PC-3 (cell line): ENCODE results near the gene EDN2. TPM values are rescaled to one million over a fixed set of nuclear protein-coding genes. Genes with fewer than 3 reads are reported as not detected.

ENCODE experiments used
- ATAC-seq: fragments of 200-7000 bp; cut with Tn5 transposase; 2 replicates; pipeline ENCODE4 v1.9.1; 2020; ENCODE audit warnings: mild to moderate bottlenecking, moderate library complexity
- BruUV-seq: library from RNA; stranded (reverse); fragments of 400-500 nt; replicated peaks from 2 replicates; lab custom pipeline; 2021; lab: Mats Ljungman, UMichigan
- CTCF ChIA-PET: fragments of 300-600 bp; sonication (Branson Sonifier 250); formaldehyde crosslinking; loops from one replicate; lab custom pipeline; 2022; ENCODE audit warnings: antibody characterized with exemption; lab: Charles Lee
- POLR2A ChIA-PET: fragments of 300-600 bp; sonication (Branson Sonifier 250); formaldehyde crosslinking; loops from one replicate; lab custom pipeline; 2022; ENCODE audit warnings: antibody characterized with exemption; ENCODE audit not compliant: unreplicated experiment; lab: Charles Lee
- DNase-seq: peaks from one replicate; pipeline ENCODE4 v3.0.0-alpha.2; 2015
- H2AFZ ChIP-seq: fragments of 300-600 bp; sonication (generic); 2 replicates; pipeline ENCODE4 v1.6.0; 2016; ENCODE audit warnings: antibody characterized with exemption, low read length
- H3F3A ChIP-seq: fragments of 300-600 bp; sonication (generic); one replicate; pipeline ENCODE4 v1.6.0; 2017; ENCODE audit warnings: antibody characterized with exemption, low read length, control low read depth, mild to moderate bottlenecking; ENCODE audit not compliant: unreplicated experiment
- H3K27ac ChIP-seq: fragments of 300-600 bp; sonication (generic); 2 replicates; pipeline ENCODE4 v1.5.1; 2016; ENCODE audit warnings: mild to moderate bottlenecking, low read length
- H3K27me3 ChIP-seq: fragments of 300-600 bp; sonication (generic); 2 replicates; pipeline ENCODE4 v1.6.1; 2016; ENCODE audit warnings: low read length, mixed read lengths
- H3K36me3 ChIP-seq: fragments of 300-600 bp; sonication (generic); 2 replicates; pipeline ENCODE4 v1.6.1; 2016; ENCODE audit warnings: low read depth, mixed run types, low read length, mixed read lengths
- H3K4me1 ChIP-seq: fragments of 300-600 bp; sonication (generic); 2 replicates; pipeline ENCODE4 v1.5.1; 2016; ENCODE audit warnings: low read length; ENCODE audit not compliant: insufficient read depth
- H3K4me2 ChIP-seq: fragments of 300-600 bp; sonication (generic); 2 replicates; pipeline ENCODE4 v1.6.0; 2016; ENCODE audit warnings: low read length
- H3K4me3 ChIP-seq: fragments of 300-600 bp; sonication (generic); 2 replicates; pipeline ENCODE4 v1.5.1; 2016; ENCODE audit warnings: mild to moderate bottlenecking, low read length, mixed read lengths
- H3K79me2 ChIP-seq: fragments of 300-600 bp; sonication (generic); 2 replicates; pipeline ENCODE4 v1.6.1; 2017; ENCODE audit warnings: low read length, mixed read lengths
- H3K9ac ChIP-seq: fragments of 300-600 bp; sonication (generic); 2 replicates; pipeline ENCODE4 v1.6.0; 2016; ENCODE audit warnings: mild to moderate bottlenecking, low read length
- H3K9me2 ChIP-seq: fragments of 300-600 bp; sonication (generic); replicated peaks from 2 replicates; pipeline ENCODE4 v1.6.1; 2016; ENCODE audit warnings: mixed run types, low read length, mixed read lengths
- H3K9me3 ChIP-seq: fragments of 300-600 bp; sonication (generic); 2 replicates; pipeline ENCODE4 v1.6.1; 2016; ENCODE audit warnings: low read length, mixed read lengths
- H4K20me1 ChIP-seq: fragments of 300-600 bp; sonication (generic); 2 replicates; pipeline ENCODE4 v1.6.1; 2016; ENCODE audit warnings: low read length, mixed read lengths
- EZH2 ChIP-seq: fragments of 300-600 bp; sonication (generic); IDR thresholded peaks from one replicate; pipeline ENCODE4 v1.6.1; 2017; ENCODE audit warnings: antibody characterized with exemption, mild to moderate bottlenecking, low read length; ENCODE audit not compliant: unreplicated experiment
- EZH2phosphoT487 ChIP-seq: fragments of 300-600 bp; sonication (generic); IDR thresholded peaks from 2 replicates; pipeline ENCODE4 v1.6.1; 2018; ENCODE audit warnings: mild to moderate bottlenecking, antibody characterized with exemption, low read length, borderline replicate concordance
- intact Hi-C: fragments of 100-400 bp; cut with micrococcal nuclease; formaldehyde crosslinking; loops from 2 replicates; pipeline ENCODE4 v1.9.0; 2023
- total RNA-seq: library from RNA; depleted of rRNA; stranded (reverse); fragments of >200 nt; gene quantifications from 2 replicates; pipeline ENCODE4 v1.2.3, GENCODE V29; 2014
- TF ChIP-seq, protein P1 (sequence below): fragments of 300-600 bp; sonication (generic); conservative IDR thresholded peaks from 2 replicates; pipeline ENCODE4 v1.5.1; 2017; ENCODE audit warnings: antibody characterized with exemption, low read depth, mild to moderate bottlenecking, low read length

The EDN2 gene
- total RNA-seq, 1 experiment from 2014 or later, result 0.36 TPM

DNA sequence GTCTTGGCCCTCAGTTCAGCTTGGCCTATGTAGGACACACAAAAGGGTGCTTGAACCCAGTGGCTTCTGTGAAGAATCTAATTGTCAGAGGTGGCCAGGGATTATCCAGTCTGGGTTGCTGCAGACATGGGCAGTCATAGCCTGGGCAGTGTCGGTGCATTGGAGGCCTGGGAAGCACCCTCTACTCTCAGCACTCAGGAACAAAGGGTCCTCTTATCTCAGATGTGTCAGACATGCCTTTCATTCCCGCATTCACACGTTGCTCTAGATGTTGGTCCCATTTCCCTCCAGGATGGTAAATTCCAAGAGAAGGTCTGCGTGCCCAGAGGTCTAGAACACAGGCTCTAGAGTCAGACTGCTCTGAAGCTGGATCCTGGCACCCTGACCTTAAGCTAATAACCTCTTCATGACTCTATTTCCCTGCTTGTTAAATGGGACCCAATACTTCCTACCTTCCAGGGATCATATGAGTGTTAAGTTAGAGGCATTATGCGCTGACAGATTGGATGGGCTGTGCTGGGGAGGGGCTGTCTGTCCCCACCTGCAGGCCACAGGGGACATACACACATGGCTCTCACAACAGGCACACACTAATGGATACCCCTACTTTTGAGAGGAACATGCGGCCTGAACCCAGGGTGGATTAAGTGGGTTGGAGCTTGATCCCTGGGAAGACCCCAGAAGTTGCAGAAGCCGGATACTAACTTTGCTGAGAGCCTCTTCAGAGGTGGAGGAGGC is 16.5 kb upstream of the EDN2 start:
- Histone ChIP-seq H3K9me3 (no peaks in the 10 kb centered on the region), H3K79me2 (no peaks in the 10 kb centered on the region), H3F3A (no peaks in the 10 kb centered on the region), H2AFZ (peak overlapping the region; percentile 22; the same call in 1 of the 2 replicates), H3K27ac (peak overlapping the region; percentile 73), H3K9me2 (no peaks in the 10 kb centered on the region), H3K4me2 (peak overlapping the region; percentile 35), H3K4me3 (no peak overlapping the region), H3K4me1 (peaks cover 55% of the 10 kb centered on the region), H4K20me1 (no peaks in the 10 kb centered on the region), H3K9ac (peak overlapping the region; percentile 21; the same call in 1 of the 2 replicates), H3K36me3 (no peaks in the 10 kb centered on the region), H3K27me3 (no peaks in the 10 kb centered on the region)
- TF ChIP-seq, protein P1, sequence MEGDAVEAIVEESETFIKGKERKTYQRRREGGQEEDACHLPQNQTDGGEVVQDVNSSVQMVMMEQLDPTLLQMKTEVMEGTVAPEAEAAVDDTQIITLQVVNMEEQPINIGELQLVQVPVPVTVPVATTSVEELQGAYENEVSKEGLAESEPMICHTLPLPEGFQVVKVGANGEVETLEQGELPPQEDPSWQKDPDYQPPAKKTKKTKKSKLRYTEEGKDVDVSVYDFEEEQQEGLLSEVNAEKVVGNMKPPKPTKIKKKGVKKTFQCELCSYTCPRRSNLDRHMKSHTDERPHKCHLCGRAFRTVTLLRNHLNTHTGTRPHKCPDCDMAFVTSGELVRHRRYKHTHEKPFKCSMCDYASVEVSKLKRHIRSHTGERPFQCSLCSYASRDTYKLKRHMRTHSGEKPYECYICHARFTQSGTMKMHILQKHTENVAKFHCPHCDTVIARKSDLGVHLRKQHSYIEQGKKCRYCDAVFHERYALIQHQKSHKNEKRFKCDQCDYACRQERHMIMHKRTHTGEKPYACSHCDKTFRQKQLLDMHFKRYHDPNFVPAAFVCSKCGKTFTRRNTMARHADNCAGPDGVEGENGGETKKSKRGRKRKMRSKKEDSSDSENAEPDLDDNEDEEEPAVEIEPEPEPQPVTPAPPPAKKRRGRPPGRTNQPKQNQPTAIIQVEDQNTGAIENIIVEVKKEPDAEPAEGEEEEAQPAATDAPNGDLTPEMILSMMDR, result peak; percentile 15; the same call in 1 of the 2 replicates
- TF ChIP-seq EZH2 (no peak), EZH2phosphoT487 (no peak)
- CTCF ChIA-PET, result no interaction called here
- BruUV-seq, result no TSS peak
- intact Hi-C loops, result loop anchor here (2.0 kb wide), 1 partner anchor 14 kb away; no protein-coding TSS in a partner anchor
- DNase-seq (no peak), ATAC-seq (no peak)
- POLR2A ChIA-PET, result no interaction called here

DNA sequence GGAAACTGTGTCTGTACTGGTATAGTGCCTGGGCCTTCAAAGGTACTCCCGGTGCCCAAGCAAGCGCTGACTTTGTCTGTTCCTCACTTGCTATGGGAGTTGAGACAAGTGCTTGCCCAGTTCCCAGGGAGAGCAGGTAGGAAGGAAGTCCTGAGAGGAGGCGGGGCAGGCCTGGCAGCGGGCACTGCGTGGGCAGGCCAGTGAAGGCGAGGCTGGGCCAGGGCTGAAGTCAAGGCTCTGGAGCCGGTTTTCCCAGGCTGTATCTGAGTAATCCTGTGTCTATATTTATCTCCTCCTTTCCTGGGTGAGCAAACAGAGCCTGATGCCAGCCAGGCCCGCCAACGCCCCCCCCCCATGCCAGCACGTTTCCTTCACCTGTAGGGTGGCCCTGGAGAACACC is 15.9 kb upstream of the EDN2 start:
- H3K27me3 ChIP-seq, result no peaks in the 10 kb centered on the region
- 0 out of 2 replicates have a peak overlapping the region, but pooled peaks have one; percentile 33 for H3K9ac ChIP-seq
- BruUV-seq, result no TSS peak
- peak overlapping the region; percentile 73 for H3K27ac ChIP-seq
- H4K20me1 ChIP-seq, result no peaks in the 10 kb centered on the region
- no peaks in the 10 kb centered on the region for H3K9me2 ChIP-seq
- H3K36me3 ChIP-seq, result no peaks in the 10 kb centered on the region
- DNase-seq (peak; percentile 94), ATAC-seq (peak; percentile 58)
- no peaks in the 10 kb centered on the region for H3K79me2 ChIP-seq
- ChIA-PET POLR2A (no interaction called here), CTCF (no interaction called here)
- peak overlapping the region; percentile 59 for H3K4me2 ChIP-seq
- H3K4me3 ChIP-seq, result no peak overlapping the region
- H3K9me3 ChIP-seq, result no peaks in the 10 kb centered on the region
- no peak for TF ChIP-seq EZH2
- TF ChIP-seq, protein P1, result no peak
- no peak for TF ChIP-seq EZH2phosphoT487
- H3K4me1 ChIP-seq, result peaks cover 59% of the 10 kb centered on the region
- intact Hi-C loops, result loop anchor here (2.0 kb wide), 1 partner anchor 14 kb away; no protein-coding TSS in a partner anchor
- no peaks in the 10 kb centered on the region for H3F3A ChIP-seq
- H2AFZ ChIP-seq, result peak overlapping the region; percentile 22; the same call in 1 of the 2 replicates

DNA sequence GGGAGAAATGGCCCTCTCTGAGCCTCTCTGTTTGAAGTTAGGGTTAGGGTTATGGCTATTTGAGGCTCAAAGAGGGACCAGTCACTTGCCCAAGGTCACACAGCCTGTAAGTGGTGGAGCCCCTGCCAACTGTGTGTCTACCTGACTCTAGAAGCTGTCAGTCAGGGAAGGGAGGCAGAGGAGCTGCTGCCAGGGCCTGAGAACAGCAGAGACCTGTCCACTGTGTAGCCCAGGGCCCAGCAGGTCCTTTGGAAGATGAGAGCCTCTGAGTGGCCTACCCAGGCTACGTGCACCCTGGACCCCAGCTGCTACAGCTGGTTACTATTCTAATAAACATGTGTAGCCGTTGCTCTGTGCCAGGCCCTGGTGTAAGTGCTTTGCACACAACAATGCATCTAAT is 15.1 kb upstream of the EDN2 start:
- Histone ChIP-seq H3K4me3 (no peak overlapping the region), H3K4me1 (peaks cover 59% of the 10 kb centered on the region), H3K4me2 (no peak overlapping the region), H4K20me1 (no peaks in the 10 kb centered on the region), H3F3A (no peaks in the 10 kb centered on the region), H3K36me3 (no peaks in the 10 kb centered on the region), H2AFZ (no peak overlapping the region), H3K9ac (no peak overlapping the region), H3K79me2 (no peaks in the 10 kb centered on the region), H3K27me3 (no peaks in the 10 kb centered on the region), H3K9me3 (no peaks in the 10 kb centered on the region), H3K27ac (no peak overlapping the region), H3K9me2 (no peaks in the 10 kb centered on the region)
- no peak for DNase-seq
- ChIA-PET CTCF (no interaction called here), POLR2A (no interaction called here)
- intact Hi-C loops, result no loop called here
- ATAC-seq, result no peak
- no TSS peak for BruUV-seq
- no peak for TF ChIP-seq EZH2phosphoT487
- no peak for TF ChIP-seq EZH2
- TF ChIP-seq, protein P1, result no peak
